Kidney epithelial cell (primary cell): ENCODE measurements around the gene CYFIP1. TPM values are rescaled to one million over a fixed set of nuclear protein-coding genes. Genes with fewer than 3 reads are reported as not detected.

ENCODE experiments used
- DNase-seq: peaks from one replicate; pipeline ENCODE4 v3.0.0-alpha.2; 2010; ENCODE audit warnings: low read depth
- H3K27me3 ChIP-seq: 2 replicates; pipeline ENCODE4 v1.6.0; 2011; ENCODE audit warnings: low read length; ENCODE audit not compliant: control insufficient read depth, insufficient read depth
- H3K36me3 ChIP-seq: 2 replicates; pipeline ENCODE4 v1.5.1; 2011; ENCODE audit warnings: low read length; ENCODE audit not compliant: control insufficient read depth, insufficient read depth
- H3K4me3 ChIP-seq: 2 replicates; pipeline ENCODE4 v1.5.1; 2011; ENCODE audit warnings: low read depth, mild to moderate bottlenecking, control low read depth, low read length
- total RNA-seq: library from RNA; depleted of rRNA; stranded (reverse); fragments of >200 nt; gene quantifications from 2 replicates; pipeline ENCODE4 v1.2.3, GENCODE V29; 2015
- TF ChIP-seq, protein P1 (sequence below): IDR thresholded peaks from 2 replicates; pipeline ENCODE4 v1.5.1; 2011; ENCODE audit warnings: mild to moderate bottlenecking, moderate library complexity, low read length, control low read depth, inconsistent platforms; ENCODE audit not compliant: insufficient read depth, poor library complexity, severe bottlenecking

The CYFIP1 gene
- total RNA-seq, 1 donor from 2014 or later, result 110 TPM

DNA sequence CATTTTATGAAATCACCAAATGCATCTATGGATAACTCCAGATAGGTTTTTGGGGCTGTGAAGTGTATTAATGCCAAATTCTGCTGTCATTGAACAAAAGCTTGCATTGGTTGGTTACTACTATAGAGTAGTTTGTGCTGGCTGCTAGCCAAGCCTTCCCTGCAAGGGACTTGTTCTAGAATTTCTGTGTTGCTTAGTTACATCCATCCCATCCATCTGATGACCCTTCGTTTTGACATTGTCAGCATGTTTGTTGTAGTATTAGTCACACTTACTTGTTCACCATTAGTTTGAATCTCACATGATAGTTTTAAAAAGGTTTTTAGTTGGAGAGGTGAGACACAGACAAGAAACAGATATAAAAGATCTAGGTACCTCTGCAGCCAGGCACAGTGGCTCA lies 148.7 kb downstream of the CYFIP1 start:
- no peaks in the 10 kb centered on the region for H3K36me3 ChIP-seq
- H3K27me3 ChIP-seq, result no peaks in the 10 kb centered on the region
- no peak for DNase-seq
- TF ChIP-seq, protein P1, sequence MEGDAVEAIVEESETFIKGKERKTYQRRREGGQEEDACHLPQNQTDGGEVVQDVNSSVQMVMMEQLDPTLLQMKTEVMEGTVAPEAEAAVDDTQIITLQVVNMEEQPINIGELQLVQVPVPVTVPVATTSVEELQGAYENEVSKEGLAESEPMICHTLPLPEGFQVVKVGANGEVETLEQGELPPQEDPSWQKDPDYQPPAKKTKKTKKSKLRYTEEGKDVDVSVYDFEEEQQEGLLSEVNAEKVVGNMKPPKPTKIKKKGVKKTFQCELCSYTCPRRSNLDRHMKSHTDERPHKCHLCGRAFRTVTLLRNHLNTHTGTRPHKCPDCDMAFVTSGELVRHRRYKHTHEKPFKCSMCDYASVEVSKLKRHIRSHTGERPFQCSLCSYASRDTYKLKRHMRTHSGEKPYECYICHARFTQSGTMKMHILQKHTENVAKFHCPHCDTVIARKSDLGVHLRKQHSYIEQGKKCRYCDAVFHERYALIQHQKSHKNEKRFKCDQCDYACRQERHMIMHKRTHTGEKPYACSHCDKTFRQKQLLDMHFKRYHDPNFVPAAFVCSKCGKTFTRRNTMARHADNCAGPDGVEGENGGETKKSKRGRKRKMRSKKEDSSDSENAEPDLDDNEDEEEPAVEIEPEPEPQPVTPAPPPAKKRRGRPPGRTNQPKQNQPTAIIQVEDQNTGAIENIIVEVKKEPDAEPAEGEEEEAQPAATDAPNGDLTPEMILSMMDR, result no peak
- H3K4me3 ChIP-seq, result no peak overlapping the region

DNA sequence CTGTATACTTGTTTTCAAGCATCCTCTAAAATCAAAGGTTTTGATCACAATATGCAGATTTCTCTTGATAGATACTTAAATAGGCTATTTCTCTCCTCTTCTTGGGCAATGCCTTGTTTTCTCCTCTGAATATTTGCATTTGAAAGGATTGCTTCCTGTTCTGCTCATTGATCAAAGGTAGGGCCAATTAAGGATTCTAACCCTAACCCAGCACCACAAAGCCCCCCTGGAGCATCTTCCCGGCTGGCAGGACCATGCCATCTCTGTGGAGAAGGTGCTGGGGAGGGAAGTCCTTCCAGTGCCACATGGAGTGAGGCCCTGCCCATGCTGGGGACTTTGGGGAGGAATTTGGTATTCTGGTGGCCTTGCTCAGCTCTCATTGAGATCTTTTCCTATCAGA lies 153.0 kb downstream of the CYFIP1 start:
- no peaks in the 10 kb centered on the region for H3K36me3 ChIP-seq
- H3K4me3 ChIP-seq, result no peak overlapping the region
- H3K27me3 ChIP-seq, result no peaks in the 10 kb centered on the region
- no peak for DNase-seq
- TF ChIP-seq, protein P1, result no peak

DNA sequence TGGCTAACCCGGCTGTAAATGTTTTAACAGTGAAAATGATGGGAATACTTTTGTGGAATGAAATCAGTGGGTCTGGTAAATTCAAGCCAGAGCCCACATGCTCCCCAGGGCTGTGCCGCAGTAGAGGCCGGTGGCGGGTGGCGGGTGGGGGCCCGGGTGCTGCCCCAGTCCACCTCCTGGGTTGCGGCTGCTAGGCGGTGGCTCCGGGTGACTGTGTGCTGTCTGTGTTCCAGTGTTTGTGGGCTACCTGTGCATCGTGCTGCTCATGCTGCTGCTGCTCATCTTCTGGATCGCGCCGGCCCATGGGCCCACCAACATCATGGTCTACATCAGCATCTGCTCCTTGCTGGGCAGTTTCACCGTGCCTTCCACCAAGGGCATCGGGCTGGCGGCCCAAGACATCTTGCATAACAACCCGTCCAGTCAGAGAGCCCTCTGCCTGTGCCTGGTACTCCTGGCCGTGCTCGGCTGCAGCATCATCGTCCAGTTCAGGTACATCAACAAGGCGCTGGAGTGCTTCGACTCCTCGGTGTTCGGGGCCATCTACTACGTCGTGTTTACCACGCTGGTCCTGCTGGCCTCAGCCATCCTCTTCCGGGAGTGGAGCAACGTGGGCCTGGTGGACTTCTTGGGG lies 156.6 kb downstream of the CYFIP1 start:
- DNase-seq, result no peak
- H3K4me3 ChIP-seq, result no peak overlapping the region

DNA sequence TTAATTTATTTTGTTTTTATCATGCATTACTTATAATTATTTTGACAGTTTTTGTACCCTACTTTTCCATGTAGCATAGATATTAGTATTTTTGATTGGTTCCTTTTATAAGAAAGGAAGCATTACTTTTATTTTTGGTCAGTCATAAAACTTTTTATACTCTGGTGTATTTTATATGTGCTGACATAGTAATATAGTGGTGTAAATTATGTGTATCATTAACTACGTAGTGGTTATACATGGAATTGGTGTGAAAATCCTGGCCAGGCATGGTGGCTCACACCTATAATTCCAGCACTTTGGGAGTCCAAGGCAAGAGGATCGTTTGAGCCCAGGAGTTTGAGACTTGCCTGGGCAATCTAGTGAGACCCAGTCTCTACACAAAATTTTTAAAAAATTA lies 160.5 kb downstream of the CYFIP1 start:
- no peaks in the 10 kb centered on the region for H3K27me3 ChIP-seq
- no peak for DNase-seq

More for the DNA sequence above, 156.6 kb downstream of the CYFIP1 start:
- H3K27me3 ChIP-seq, result no peaks in the 10 kb centered on the region
- H3K36me3 ChIP-seq, result peaks cover 2% of the 10 kb centered on the region
- TF ChIP-seq, protein P1, result no peak

More for the DNA sequence above, 160.5 kb downstream of the CYFIP1 start:
- Histone ChIP-seq H3K4me3 (no peak overlapping the region), H3K36me3 (peaks cover 2% of the 10 kb centered on the region)
- TF ChIP-seq, protein P1, result no peak

Other genes with a start within 250 kb of the CYFIP1 start
- 25.4 and 25.9 TPM in 2 replicates for gene NIPA1, start 193.7 kb downstream of the CYFIP1 start, total RNA-seq
- gene NIPA2, start 141.7 kb downstream of the CYFIP1 start, total RNA-seq, result 111 and 116 TPM in 2 replicates
- gene TUBGCP5, start 59.2 kb upstream of the CYFIP1 start, total RNA-seq, result 12.1 and 16.2 TPM in 2 replicates
- not detected in 2 replicates for gene GOLGA6L1, start 156.5 kb upstream of the CYFIP1 start, total RNA-seq